B cell (primary cell): ENCODE data around the gene WDR31. TPM values are rescaled to one million over a fixed set of nuclear protein-coding genes. Genes with fewer than 3 reads are reported as not detected.

ENCODE experiments used
- ATAC-seq: fragments of 200-7000 bp; cut with Tn5 transposase; one replicate; pipeline ENCODE4 v1.10.0; 2021; ENCODE audit warnings: low read depth, mild to moderate bottlenecking, moderate number of reproducible peaks, moderate library complexity
- CTCF ChIA-PET: fragments of 350-600 bp; sonication (Branson Sonifier 250); formaldehyde crosslinking; loops from one replicate; lab custom pipeline; 2021; ENCODE audit warnings: antibody characterized with exemption, inconsistent platforms; lab: Charles Lee
- POLR2A ChIA-PET: fragments of 350-600 bp; sonication (Branson Sonifier 250); formaldehyde crosslinking; loops from one replicate; lab custom pipeline; 2021; ENCODE audit warnings: antibody characterized with exemption; lab: Charles Lee
- DNase-seq: peaks from one replicate; pipeline ENCODE4 v3.0.0; 2013
- H2AFZ ChIP-seq: 2 replicates; pipeline ENCODE4 v1.6.1; 2012; ENCODE audit warnings: mild to moderate bottlenecking, low read depth, low read length; ENCODE audit not compliant: insufficient read depth, poor library complexity, severe bottlenecking
- H3K27ac ChIP-seq, 2 donors: 1 replicate in 1 of 2; 2 replicates in 1 of 2; pipeline ENCODE4 v1.5.1; 2012 to 2013; ENCODE audit warnings: low read length in 2 of 2, mild to moderate bottlenecking in 2 of 2, moderate library complexity in 1 of 2
- H3K27me3 ChIP-seq, 4 experiments: fragments of 200-600 bp in 1 of 4; sonication (generic) in 1 of 4; replicated peaks in 1 of 4; 1 replicate in 2 of 4; 2 replicates in 2 of 4; pipeline versions ENCODE4 v1.6.1 to v1.7.0; 2013 to 2016; ENCODE audit warnings: low read length in 3 of 4, mild to moderate bottlenecking in 2 of 4, mixed read lengths in 1 of 4, moderate library complexity in 1 of 4; ENCODE audit not compliant: insufficient read depth in 4 of 4, control insufficient read depth in 3 of 4; ENCODE audit errors: control extremely low read depth in 1 of 4
- H3K36me3 ChIP-seq, 2 experiments: replicated peaks in 1 of 2; 1 replicate in 1 of 2; 2 replicates in 1 of 2; pipeline versions ENCODE4 v1.6.1 to v1.7.1; 2013; ENCODE audit warnings: low read length in 1 of 2; ENCODE audit not compliant: insufficient read depth in 2 of 2, control insufficient read depth in 1 of 2; ENCODE audit errors: control extremely low read depth in 1 of 2, extremely low read depth in 1 of 2
- H3K4me1 ChIP-seq, 2 donors: fragments of 200-600 bp in 1 of 2; sonication (generic) in 1 of 2; 1 replicate in 1 of 2; 2 replicates in 1 of 2; pipeline versions ENCODE4 v1.5.1 to v1.6.1; 2013 to 2017; ENCODE audit warnings: low read length in 2 of 2; ENCODE audit not compliant: control insufficient read depth in 2 of 2, insufficient read depth in 2 of 2
- H3K4me2 ChIP-seq: replicated peaks from 2 replicates; pipeline ENCODE3; 2012; ENCODE audit warnings: mild to moderate bottlenecking, low read depth, low read length; ENCODE audit not compliant: poor library complexity, severe bottlenecking
- H3K4me3 ChIP-seq, 5 experiments: fragments of 200-600 bp in 1 of 5; sonication (generic) in 1 of 5; 1 replicate in 3 of 5; 2 replicates in 2 of 5; pipeline versions ENCODE4 v1.5.1 to v1.7.0; 2011 to 2016; ENCODE audit warnings: low read length in 4 of 5, mild to moderate bottlenecking in 4 of 5, low read depth in 2 of 5, control low read depth in 1 of 5, moderate library complexity in 1 of 5; ENCODE audit not compliant: insufficient read depth in 1 of 5; ENCODE audit errors: control extremely low read depth in 1 of 5, extremely low read depth in 1 of 5
- H3K79me2 ChIP-seq: fragments of 200-600 bp; sonication (generic); one replicate; pipeline ENCODE4 v1.6.0; 2016; ENCODE audit warnings: low read length; ENCODE audit not compliant: control insufficient read depth, insufficient read depth
- H3K9ac ChIP-seq: fragments of 200-600 bp; sonication (generic); 2 replicates; pipeline ENCODE4 v1.6.1; 2017; ENCODE audit warnings: mild to moderate bottlenecking, low read length, moderate library complexity
- H3K9me3 ChIP-seq, 3 donors: one replicate each; pipeline versions ENCODE4 v1.6.1 to v1.7.1; 2013; ENCODE audit warnings: low read length in 2 of 3; ENCODE audit not compliant: control insufficient read depth in 2 of 3, insufficient read depth in 1 of 3; ENCODE audit errors: control extremely low read depth in 1 of 3
- H4K20me1 ChIP-seq: 2 replicates; pipeline ENCODE4 v1.6.0; 2012; ENCODE audit warnings: mild to moderate bottlenecking, low read length; ENCODE audit not compliant: insufficient read depth, control insufficient read depth, poor library complexity, severe bottlenecking
- H3K27ac Mint-ChIP-seq: one replicate; pipeline ENCODE4 v1.8.0; 2021; ENCODE audit warnings: mixed read lengths
- H3K27me3 Mint-ChIP-seq: one replicate; pipeline ENCODE4 v1.8.0; 2021; ENCODE audit warnings: mixed read lengths
- H3K4me1 Mint-ChIP-seq: one replicate; pipeline ENCODE4 v1.8.0; 2021; ENCODE audit warnings: mixed read lengths
- H3K4me3 Mint-ChIP-seq: one replicate; pipeline ENCODE4 v1.8.0; 2021; ENCODE audit warnings: mixed read lengths
- H3K9me3 Mint-ChIP-seq: one replicate; pipeline ENCODE4 v1.8.0; 2022; ENCODE audit warnings: mixed read lengths; ENCODE audit not compliant: insufficient read depth
- CTCF ChIP-seq: fragments of 200-600 bp; IDR thresholded peaks from one replicate; pipeline ENCODE4 v1.8.0; 2022; ENCODE audit warnings: antibody characterized with exemption, mild to moderate bottlenecking
- EZH2 ChIP-seq: IDR thresholded peaks from 2 replicates; pipeline ENCODE4 v1.6.1; 2012; ENCODE audit warnings: borderline replicate concordance, low read depth, mild to moderate bottlenecking, moderate library complexity, low read length; ENCODE audit not compliant: insufficient read depth, poor library complexity, severe bottlenecking
- WGBS: methylation state at CpG from one replicate; pipeline ENCODE4 v1.1.5; 2013; ENCODE audit warnings: missing lambda C conversion rate; ENCODE audit not compliant: insufficient coverage; 5-methylcytosine and 5-hydroxymethylcytosine counted together
- intact Hi-C: fragments of 100-400 bp; cut with micrococcal nuclease; formaldehyde crosslinking; loops from one replicate; pipeline ENCODE4 v1.10.0; 2022
- polyA plus RNA-seq: library from polyadenylated mRNA; depleted of rRNA; stranded (reverse); fragments of >200 nt; gene quantifications from 2 replicates; pipeline ENCODE4 v1.2.3, GENCODE V29; 2012
- total RNA-seq, 2 donors: library from RNA; stranded (reverse); fragments of 120-200 nt in 1 of 2; gene quantifications; 1 replicate in 1 of 2; 2 replicates in 1 of 2; pipeline versions ENCODE4 v1.2.3 to v1.2.4, GENCODE V29; 2013 to 2022

The WDR31 gene
- total and polyA plus RNA-seq, 2 donors (not counting 1 experiment from before 2014, with no cell fraction given) = 0.36 to 0.62 TPM

- no peaks in the 10 kb centered on the region for H3K9me3 ChIP-seq
These were observed 38.5 kb downstream of the WDR31 start for GRCh38 chr9:113301548-113301947.

GRCh38 chr9:113299800-113300292 is 40.2 kb downstream of the WDR31 start:
- Mint-ChIP-seq H3K4me1 (no peaks in the 10 kb centered on the region), H3K4me3 (no peak overlapping the region), H3K9me3 (no peaks in the 10 kb centered on the region), H3K27ac (no peak overlapping the region), H3K27me3 (peaks cover 27% of the 10 kb centered on the region)
- no peaks in the 10 kb centered on the region for H3K4me1 ChIP-seq
- ChIA-PET CTCF (interaction anchor here (0.7 kb wide), 1 partner anchor 10 kb away, joined by 5 read pairs; no protein-coding TSS in a partner anchor), POLR2A (no interaction called here)
- H3K27ac ChIP-seq = no peak overlapping the region
- no peaks in the 10 kb centered on the region for H3K9me3 ChIP-seq
- no peaks in the 10 kb centered on the region for H4K20me1 ChIP-seq
- H3K36me3 ChIP-seq = no peaks in the 10 kb centered on the region
- DNase-seq (no peak), ATAC-seq (no peak)
- intact Hi-C loops = no loop called here
- H2AFZ ChIP-seq = no peak overlapping the region
- 54% methylated on average over 5 of the region's 8 CpGs for WGBS
- H3K79me2 ChIP-seq = no peaks in the 10 kb centered on the region
- H3K9ac ChIP-seq = no peak overlapping the region
- TF ChIP-seq CTCF (no peak), EZH2 (no peak)
- no peak overlapping the region for H3K4me2 ChIP-seq
- H3K27me3 ChIP-seq = peaks cover 0 to 5% (median 0%) of the 10 kb centered on the region in 4 experiments
- H3K4me3 ChIP-seq = no peak overlapping the region

More at GRCh38 chr9:113301548-113301947, 38.5 kb downstream of the WDR31 start:
- WGBS = 89% methylated on average over 2 of the region's 8 CpGs
- H3K9ac ChIP-seq = no peak overlapping the region
- Mint-ChIP-seq H3K9me3 (no peaks in the 10 kb centered on the region), H3K27me3 (peaks cover 31% of the 10 kb centered on the region), H3K4me3 (no peak overlapping the region), H3K27ac (no peak overlapping the region), H3K4me1 (no peaks in the 10 kb centered on the region)
- no peak for ATAC-seq
- CTCF ChIA-PET = no interaction called here
- no peak overlapping the region for H2AFZ ChIP-seq
- H3K36me3 ChIP-seq = no peaks in the 10 kb centered on the region
- H3K27ac ChIP-seq = no peak overlapping the region
- intact Hi-C loops = no loop called here
- no peaks in the 10 kb centered on the region for H4K20me1 ChIP-seq
- H3K4me3 ChIP-seq = no peak overlapping the region
- POLR2A ChIA-PET = no interaction called here
- no peaks in the 10 kb centered on the region for H3K4me1 ChIP-seq
- DNase-seq = no peak
- peaks cover 0 to 5% (median 0%) of the 10 kb centered on the region in 4 experiments for H3K27me3 ChIP-seq
- no peaks in the 10 kb centered on the region for H3K79me2 ChIP-seq
- H3K4me2 ChIP-seq = no peak overlapping the region
- TF ChIP-seq CTCF (no peak), EZH2 (no peak)
